ENCODE measurements around the gene AHRR.
"Not testable (repeated sequence)": the region's sequence is repeated elsewhere in the genome, so short reads cannot be mapped to it uniquely, and the experiment has no call there.

AHRR gene

DNA sequence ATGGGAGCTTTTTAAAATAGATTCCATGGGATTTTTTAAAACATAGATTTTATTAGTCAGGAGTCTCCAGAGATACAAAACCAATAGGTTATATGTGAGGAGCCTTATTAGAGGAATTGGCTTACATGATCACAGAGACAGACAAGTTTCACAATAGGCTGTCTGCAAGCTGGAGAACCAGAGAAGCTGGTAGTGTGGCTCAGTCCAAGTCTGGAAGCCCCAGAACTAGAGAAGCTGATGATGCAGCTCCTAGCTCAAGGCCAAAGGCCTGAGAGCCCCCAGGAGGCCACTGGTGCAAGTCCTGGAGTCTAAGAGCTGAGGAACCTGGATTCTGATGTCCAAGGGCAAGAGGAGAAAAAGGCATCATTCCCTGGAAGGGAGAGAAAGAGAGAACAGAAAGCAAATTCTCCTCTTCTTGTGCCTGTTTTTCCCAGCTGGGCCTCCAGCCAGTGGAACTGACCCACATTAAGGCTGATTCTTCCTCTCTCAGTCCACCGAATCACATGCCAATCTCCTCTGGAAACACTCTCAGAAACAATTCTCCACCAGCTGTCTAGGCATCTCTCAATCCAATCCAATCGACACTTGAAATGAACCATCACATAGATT, 59.3 kb downstream of the AHRR start:
- H3K27ac ChIP-seq (ENCODE audit: low read length), result no peak overlapping the region
- H3K4me3 ChIP-seq (ENCODE audit: low read length), result no peak overlapping the region
- H3K9ac ChIP-seq (ENCODE audit: low read depth, low read length), result no peak overlapping the region
- no peaks in the 10 kb centered on the region for H3K27me3 ChIP-seq (ENCODE audit: insufficient read depth, low read length)
- H3K36me3 ChIP-seq (ENCODE audit: insufficient read depth, low read depth, low read length), result no peaks in the 10 kb centered on the region
- H3K4me1 ChIP-seq (ENCODE audit: insufficient read depth, low read length), result no peaks in the 10 kb centered on the region
- no peaks in the 10 kb centered on the region for H3K9me3 ChIP-seq (ENCODE audit: insufficient read depth, low read depth, low read length)

- Histone ChIP-seq H3K4me1 (ENCODE audit: insufficient read depth, low read length) (no peaks in the 10 kb centered on the region), H3K4me3 (ENCODE audit: low read length) (no peak overlapping the region)
These were observed 61.6 kb downstream of the AHRR start for GRCh38 chr5:383066-383465.

DNA sequence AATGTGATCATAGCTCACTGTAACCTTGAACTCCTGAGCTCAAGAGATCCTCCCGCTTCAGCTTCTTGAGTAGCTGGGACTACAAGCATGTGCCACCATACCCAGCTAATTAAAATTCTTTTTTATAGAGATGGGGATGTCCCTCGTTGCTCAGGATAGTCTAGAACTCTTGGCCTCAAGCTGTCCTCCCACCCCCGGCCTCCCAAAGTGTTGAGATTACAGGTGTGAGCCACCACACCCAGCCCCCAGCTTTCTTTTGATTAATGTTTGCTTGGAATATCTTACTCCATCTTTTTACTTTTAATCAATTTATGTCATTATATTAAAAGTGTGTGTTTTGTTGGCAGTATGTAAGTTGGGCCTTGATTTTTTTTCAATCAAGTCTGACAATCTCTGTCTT, 62.1 kb downstream of the AHRR start:
- Histone ChIP-seq H3K36me3 (ENCODE audit: insufficient read depth, low read depth, low read length) (no peaks in the 10 kb centered on the region), H3K4me1 (ENCODE audit: insufficient read depth, low read length) (no peaks in the 10 kb centered on the region), H3K27ac (ENCODE audit: low read length) (no peak overlapping the region), H3K27me3 (ENCODE audit: insufficient read depth, low read length) (no peaks in the 10 kb centered on the region; the same call in 1 of the 2 replicates), H3K4me3 (ENCODE audit: low read length) (no peak overlapping the region), H3K9me3 (ENCODE audit: insufficient read depth, low read depth, low read length) (no peaks in the 10 kb centered on the region), H3K9ac (ENCODE audit: low read depth, low read length) (no peak overlapping the region)

More at GRCh38 chr5:383066-383465, 61.6 kb downstream of the AHRR start:
- H3K36me3 ChIP-seq (ENCODE audit: insufficient read depth, low read depth, low read length), result no peaks in the 10 kb centered on the region
- no peak overlapping the region for H3K9ac ChIP-seq (ENCODE audit: low read depth, low read length)
- no peaks in the 10 kb centered on the region for H3K9me3 ChIP-seq (ENCODE audit: insufficient read depth, low read depth, low read length)
- H3K27me3 ChIP-seq (ENCODE audit: insufficient read depth, low read length), result no peaks in the 10 kb centered on the region; the same call in 1 of the 2 replicates
- no peak overlapping the region for H3K27ac ChIP-seq (ENCODE audit: low read length)

- not testable (repeated sequence) for H3K36me3 ChIP-seq (ENCODE audit: insufficient read depth, low read depth, low read length); H3K9ac ChIP-seq (ENCODE audit: low read depth, low read length); H3K9me3 ChIP-seq (ENCODE audit: insufficient read depth, low read depth, low read length); H3K4me1 ChIP-seq (ENCODE audit: insufficient read depth, low read length); H3K27ac ChIP-seq (ENCODE audit: low read length); H3K27me3 ChIP-seq (ENCODE audit: insufficient read depth, low read length); H3K4me3 ChIP-seq (ENCODE audit: low read length)
These were observed 63.1 kb downstream of the AHRR start for GRCh38 chr5:384576-384975.

DNA sequence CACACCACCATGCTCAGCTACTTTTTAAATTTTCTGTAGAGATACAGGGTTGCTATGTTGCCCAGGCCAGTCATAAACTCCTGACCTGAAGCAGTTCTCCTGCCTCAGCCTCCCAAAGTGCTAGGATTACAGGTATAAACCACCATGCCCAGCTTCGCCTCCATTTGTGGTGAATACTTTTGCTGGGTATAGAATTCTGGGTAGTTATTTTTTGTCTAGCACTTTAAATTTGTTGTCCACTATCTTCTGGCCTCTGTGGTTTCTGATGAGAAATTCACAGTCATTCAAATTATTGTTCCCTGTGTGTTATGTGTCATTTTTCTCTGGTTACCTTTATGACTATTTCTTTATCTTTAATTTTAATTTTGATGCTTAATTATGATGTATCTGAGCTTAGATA, 63.8 kb downstream of the AHRR start:
- no peaks in the 10 kb centered on the region for H3K36me3 ChIP-seq (ENCODE audit: insufficient read depth, low read depth, low read length)
- no peak overlapping the region for H3K27ac ChIP-seq (ENCODE audit: low read length)
- H3K4me3 ChIP-seq (ENCODE audit: low read length), result no peak overlapping the region
- H3K9me3 ChIP-seq (ENCODE audit: insufficient read depth, low read depth, low read length), result no peaks in the 10 kb centered on the region
- no peaks in the 10 kb centered on the region; the same call in 1 of the 2 replicates for H3K4me1 ChIP-seq (ENCODE audit: insufficient read depth, low read length)
- no peaks in the 10 kb centered on the region; the same call in 1 of the 2 replicates for H3K27me3 ChIP-seq (ENCODE audit: insufficient read depth, low read length)
- no peak overlapping the region for H3K9ac ChIP-seq (ENCODE audit: low read depth, low read length)

- no peaks in the 10 kb centered on the region; the same call in 1 of the 2 replicates for H3K27me3 ChIP-seq (ENCODE audit: insufficient read depth, low read length)
- H3K4me3 ChIP-seq (ENCODE audit: low read length), result no peak overlapping the region
- H3K36me3 ChIP-seq (ENCODE audit: insufficient read depth, low read depth, low read length), result no peaks in the 10 kb centered on the region
- no peaks in the 10 kb centered on the region; the same call in 1 of the 2 replicates for H3K4me1 ChIP-seq (ENCODE audit: insufficient read depth, low read length)
- H3K9me3 ChIP-seq (ENCODE audit: insufficient read depth, low read depth, low read length), result no peaks in the 10 kb centered on the region
- no peak overlapping the region for H3K27ac ChIP-seq (ENCODE audit: low read length)
- H3K9ac ChIP-seq (ENCODE audit: low read depth, low read length), result no peak overlapping the region
These were observed 65.2 kb downstream of the AHRR start for GRCh38 chr5:386432-387341.

DNA sequence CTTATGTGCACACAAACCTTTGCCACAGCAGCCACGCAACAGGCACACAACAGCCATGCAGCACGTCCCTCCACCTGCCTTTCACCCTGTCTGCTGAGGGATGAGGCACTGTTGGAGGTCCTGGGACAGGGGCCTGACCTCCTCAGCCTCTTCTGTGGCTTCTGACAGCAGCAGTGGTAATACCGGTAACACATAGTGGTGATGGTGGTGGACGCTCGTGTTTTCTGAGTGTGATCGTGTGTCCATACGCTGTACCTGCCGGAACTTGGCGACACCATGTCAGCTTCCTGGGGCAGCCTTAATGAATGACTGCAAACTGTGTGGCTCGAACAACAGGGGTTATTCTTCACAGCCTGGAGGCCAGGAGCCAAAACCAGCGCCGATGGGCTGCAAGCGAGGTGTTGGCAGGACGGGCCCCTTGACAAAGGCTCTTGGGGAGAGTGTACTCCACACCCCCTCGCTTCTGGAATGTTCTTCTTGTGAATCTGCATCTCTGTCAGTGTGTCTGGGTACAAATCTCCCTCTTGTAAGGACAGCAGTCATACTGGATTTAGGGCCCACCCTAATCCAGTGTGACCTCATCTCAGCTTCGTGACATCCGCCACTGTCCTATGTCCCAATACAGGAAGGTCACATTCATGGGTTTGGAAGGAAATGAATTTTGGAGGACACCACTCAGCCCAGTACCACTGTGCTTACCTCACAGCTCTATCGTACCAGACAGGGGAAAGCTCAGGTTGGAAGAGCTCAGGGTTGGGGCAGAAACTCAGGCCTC, 66.2 kb downstream of the AHRR start:
- no peaks in the 10 kb centered on the region; the same call in 1 of the 2 replicates for H3K4me1 ChIP-seq (ENCODE audit: insufficient read depth, low read length)
- no peak overlapping the region for H3K9ac ChIP-seq (ENCODE audit: low read depth, low read length)
- no peaks in the 10 kb centered on the region; the same call in 1 of the 2 replicates for H3K27me3 ChIP-seq (ENCODE audit: insufficient read depth, low read length)
- H3K36me3 ChIP-seq (ENCODE audit: insufficient read depth, low read depth, low read length), result no peaks in the 10 kb centered on the region
- H3K4me3 ChIP-seq (ENCODE audit: low read length), result no peak overlapping the region
- no peaks in the 10 kb centered on the region for H3K9me3 ChIP-seq (ENCODE audit: insufficient read depth, low read depth, low read length)
- H3K27ac ChIP-seq (ENCODE audit: low read length), result no peak overlapping the region

- no peaks in the 10 kb centered on the region for H3K36me3 ChIP-seq (ENCODE audit: insufficient read depth, low read depth, low read length)
- no peaks in the 10 kb centered on the region; the same call in 1 of the 2 replicates for H3K4me1 ChIP-seq (ENCODE audit: insufficient read depth, low read length)
- H3K4me3 ChIP-seq (ENCODE audit: low read length), result no peak overlapping the region
- no peaks in the 10 kb centered on the region; the same call in 1 of the 2 replicates for H3K27me3 ChIP-seq (ENCODE audit: insufficient read depth, low read length)
- no peak overlapping the region for H3K9ac ChIP-seq (ENCODE audit: low read depth, low read length)
- H3K27ac ChIP-seq (ENCODE audit: low read length), result no peak overlapping the region
- H3K9me3 ChIP-seq (ENCODE audit: insufficient read depth, low read depth, low read length), result no peaks in the 10 kb centered on the region
These were observed 67.0 kb downstream of the AHRR start for GRCh38 chr5:388266-389196.

DNA sequence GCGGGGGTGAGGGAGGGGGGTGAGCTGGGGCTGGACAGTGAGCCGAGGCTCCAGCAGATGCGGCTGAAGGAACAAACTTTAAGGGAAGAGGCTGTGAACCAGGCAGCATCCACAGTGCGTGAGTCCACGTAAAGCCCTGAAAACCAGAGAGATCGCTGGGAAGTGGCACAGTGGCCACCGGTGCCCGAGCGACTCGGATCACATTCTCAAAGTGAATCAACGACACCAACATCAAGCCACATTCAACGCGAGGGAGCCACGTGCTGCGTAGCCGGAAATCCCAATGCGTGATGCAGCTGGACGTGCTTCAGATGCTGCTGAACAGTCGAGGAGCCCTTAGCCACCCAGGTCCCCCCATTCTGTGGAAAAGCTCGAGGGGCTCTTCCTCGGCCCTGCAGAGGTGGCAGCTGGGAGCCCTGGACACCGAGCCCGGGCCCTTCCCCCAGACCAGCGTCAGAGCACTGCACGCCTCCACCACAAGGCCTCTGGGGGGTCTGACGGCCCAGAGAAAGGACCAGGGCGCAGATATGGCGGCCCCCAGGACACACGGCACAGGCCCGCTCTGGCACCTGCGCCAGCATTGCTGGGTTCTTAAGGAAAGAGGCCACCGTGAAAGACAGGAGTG, 67.8 kb downstream of the AHRR start:
- Histone ChIP-seq H3K36me3 (ENCODE audit: insufficient read depth, low read depth, low read length) (no peaks in the 10 kb centered on the region), H3K9ac (ENCODE audit: low read depth, low read length) (no peak overlapping the region), H3K27ac (ENCODE audit: low read length) (no peak overlapping the region), H3K4me1 (ENCODE audit: insufficient read depth, low read length) (no peaks in the 10 kb centered on the region; the same call in 1 of the 2 replicates), H3K4me3 (ENCODE audit: low read length) (no peak overlapping the region), H3K9me3 (ENCODE audit: insufficient read depth, low read depth, low read length) (no peaks in the 10 kb centered on the region), H3K27me3 (ENCODE audit: insufficient read depth, low read length) (no peaks in the 10 kb centered on the region; the same call in 1 of the 2 replicates)

DNA sequence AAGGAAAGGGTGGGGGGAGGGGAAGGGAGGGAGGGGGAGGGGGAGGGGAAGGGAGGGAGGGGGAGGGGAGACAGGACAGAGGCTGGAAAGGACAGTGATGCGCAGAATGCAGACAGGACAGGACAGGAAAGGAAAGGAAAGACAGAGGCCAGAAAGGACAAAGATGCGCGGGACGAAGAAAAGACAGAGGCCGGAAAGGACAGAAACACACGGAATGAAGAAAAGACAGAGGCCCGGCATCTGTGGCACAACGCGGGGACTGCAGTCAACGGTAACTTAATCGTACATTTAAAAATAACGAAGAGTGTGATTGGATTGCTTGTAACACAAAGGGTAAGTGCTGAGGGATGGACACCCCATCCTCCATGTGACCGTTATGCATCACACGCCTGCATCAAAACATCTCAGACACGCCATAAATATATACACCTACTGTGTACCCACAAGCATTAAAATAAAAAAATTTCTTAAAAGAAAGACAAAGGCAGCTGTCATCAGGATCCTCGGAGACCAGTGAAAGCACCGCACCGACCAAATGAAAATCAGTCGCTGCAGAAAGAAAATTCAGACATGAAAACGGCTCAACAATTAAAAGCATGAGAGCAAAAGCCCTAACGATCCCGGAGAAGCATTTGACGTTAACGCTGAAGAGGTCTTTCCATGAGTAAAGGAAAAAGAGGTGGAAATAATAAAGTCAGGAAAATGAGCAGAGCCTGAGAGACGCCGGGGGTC, 68.5 kb downstream of the AHRR start:
- Histone ChIP-seq H3K4me3 (ENCODE audit: low read length) (no peak overlapping the region), H3K4me1 (ENCODE audit: insufficient read depth, low read length) (no peaks in the 10 kb centered on the region; the same call in 1 of the 2 replicates), H3K9me3 (ENCODE audit: insufficient read depth, low read depth, low read length) (no peaks in the 10 kb centered on the region), H3K36me3 (ENCODE audit: insufficient read depth, low read depth, low read length) (no peaks in the 10 kb centered on the region), H3K27me3 (ENCODE audit: insufficient read depth, low read length) (no peaks in the 10 kb centered on the region; the same call in 1 of the 2 replicates), H3K27ac (ENCODE audit: low read length) (no peak overlapping the region), H3K9ac (ENCODE audit: low read depth, low read length) (no peak overlapping the region)

Measured in iPS-20b (cell line).